Common myeloid progenitor, CD34-positive (primary cell): ENCODE results near the gene SLC35G1.
A peak's percentile ranks its signal among the peaks of the same experiment; 100 is the strongest.

Source experiments
- CTCF ChIA-PET: fragments of 350-600 bp; sonication (Branson Sonifier 250); formaldehyde crosslinking; loops from one replicate; lab custom pipeline; 2021; ENCODE audit warnings: antibody characterized with exemption; lab: Charles Lee
- POLR2A ChIA-PET: fragments of 350-600 bp; sonication (Branson Sonifier 250); formaldehyde crosslinking; loops from one replicate; lab custom pipeline; 2021; ENCODE audit warnings: antibody characterized with exemption; lab: Charles Lee
- DNase-seq, 3 donors: peaks; one replicate each; pipeline versions ENCODE4 v3.0.0 to v3.0.0-alpha.2; 2013
- H3K27ac ChIP-seq, 2 experiments: 1 replicate in 1 of 2; 2 replicates in 1 of 2; pipeline ENCODE4 v1.7.0; 2013; ENCODE audit warnings: inconsistent platforms in 2 of 2, low read length in 2 of 2, mild to moderate bottlenecking in 2 of 2, low read depth in 1 of 2, moderate library complexity in 1 of 2; ENCODE audit not compliant: severe bottlenecking in 2 of 2, insufficient read depth in 1 of 2, poor library complexity in 1 of 2
- H3K27me3 ChIP-seq, 5 experiments: replicated peaks in 2 of 5; 1 replicate in 3 of 5; 2 replicates in 2 of 5; pipeline versions ENCODE4 v1.6.1 to v1.7.0; 2013; ENCODE audit warnings: low read length in 4 of 5, mild to moderate bottlenecking in 2 of 5, moderate library complexity in 2 of 5, inconsistent platforms in 1 of 5; ENCODE audit not compliant: insufficient read depth in 5 of 5, control insufficient read depth in 4 of 5
- H3K36me3 ChIP-seq, 4 experiments: 1 replicate in 2 of 4; 2 replicates in 2 of 4; pipeline versions ENCODE4 v1.6.1 to v1.7.0; 2013; ENCODE audit warnings: low read length in 3 of 4, control low read depth in 1 of 4, mild to moderate bottlenecking in 1 of 4; ENCODE audit not compliant: control insufficient read depth in 4 of 4, insufficient read depth in 4 of 4
- H3K4me1 ChIP-seq, 4 experiments: 1 replicate in 3 of 4; 2 replicates in 1 of 4; pipeline versions ENCODE4 v1.6.1 to v1.7.1; 2013; ENCODE audit warnings: low read length in 3 of 4, mild to moderate bottlenecking in 3 of 4, control low read depth in 1 of 4, inconsistent platforms in 1 of 4, moderate library complexity in 1 of 4; ENCODE audit not compliant: control insufficient read depth in 4 of 4, insufficient read depth in 4 of 4; ENCODE audit errors: control extremely low read depth in 1 of 4
- H3K4me3 ChIP-seq, 7 experiments: 1 replicate in 4 of 7; 2 replicates in 3 of 7; pipeline versions ENCODE4 v1.5.1 to v1.7.0; 2013; ENCODE audit warnings: mild to moderate bottlenecking in 7 of 7, low read length in 6 of 7, moderate library complexity in 6 of 7, inconsistent platforms in 2 of 7, low read depth in 2 of 7, control low read depth in 1 of 7; ENCODE audit not compliant: insufficient read depth in 4 of 7, control insufficient read depth in 1 of 7; ENCODE audit errors: extremely low read depth in 1 of 7
- H3K9me3 ChIP-seq, 5 experiments: 1 replicate in 4 of 5; 2 replicates in 1 of 5; pipeline versions ENCODE4 v1.6.1 to v1.7.1; 2013; ENCODE audit warnings: low read length in 4 of 5, mild to moderate bottlenecking in 2 of 5, inconsistent platforms in 1 of 5, low read depth in 1 of 5, moderate library complexity in 1 of 5; ENCODE audit not compliant: control insufficient read depth in 4 of 5, insufficient read depth in 2 of 5; ENCODE audit errors: control extremely low read depth in 1 of 5
- WGBS: methylation state at CpG from one replicate; pipeline ENCODE4 v1.1.5; 2013; ENCODE audit not compliant: insufficient coverage; 5-methylcytosine and 5-hydroxymethylcytosine counted together

Gene SLC35G1

GRCh38 chr10:93871671-93872204, 22.0 kb upstream of the SLC35G1 start:
- ChIA-PET CTCF (interaction anchor here (0.8 to 3.0 kb wide), 2 partner anchors 13 to 58 kb away, joined by 3 to 12 read pairs; no protein-coding TSS in a partner anchor), POLR2A (no interaction called here)
- Histone ChIP-seq H3K27me3 (peaks cover 0 to 2% (median 0%) of the 10 kb centered on the region in 5 experiments), H3K36me3 (no peaks in the 10 kb centered on the region), H3K9me3 (no peaks in the 10 kb centered on the region), H3K27ac (no peak overlapping the region), H3K4me1 (no peaks in the 10 kb centered on the region), H3K4me3 (no peak overlapping the region)
- DNase-seq = no peak
- WGBS = 100% methylated on average over 1 of the region's 2 CpGs

GRCh38 chr10:93872375-93873158, 21.2 kb upstream of the SLC35G1 start:
- 89% methylated on average over 1 of the region's 2 CpGs for WGBS
- Histone ChIP-seq H3K27ac (no peak overlapping the region), H3K4me3 (no peak overlapping the region), H3K4me1 (no peaks in the 10 kb centered on the region), H3K27me3 (no peaks in the 10 kb centered on the region), H3K9me3 (no peaks in the 10 kb centered on the region), H3K36me3 (no peaks in the 10 kb centered on the region)
- ChIA-PET POLR2A (no interaction called here), CTCF (interaction anchor here (1.4 kb wide), 1 partner anchor 13 kb away, joined by 4 read pairs; no protein-coding TSS in a partner anchor)
- no peak for DNase-seq

GRCh38 chr10:93873420-93874115, 20.2 kb upstream of the SLC35G1 start:
- Histone ChIP-seq H3K4me1 (no peaks in the 10 kb centered on the region), H3K36me3 (no peaks in the 10 kb centered on the region), H3K27ac (no peak overlapping the region), H3K27me3 (no peaks in the 10 kb centered on the region), H3K9me3 (no peaks in the 10 kb centered on the region), H3K4me3 (no peak overlapping the region)
- POLR2A ChIA-PET = no interaction called here
- CTCF ChIA-PET = interaction anchor here (1.0 to 1.4 kb wide), 3 partner anchors 12 to 58 kb away, joined by 3 to 4 read pairs (median 4); no protein-coding TSS in a partner anchor
- DNase-seq = peak; percentile 43 to 83 (median 81)
- 40% methylated on average over 2 of the region's 6 CpGs for WGBS

GRCh38 chr10:93874309-93875031, 19.3 kb upstream of the SLC35G1 start:
- CTCF ChIA-PET = interaction anchor here (1.4 kb wide), 2 partner anchors 12 to 59 kb away, joined by 4 read pairs; no protein-coding TSS in a partner anchor
- Histone ChIP-seq H3K27ac (no peak overlapping the region), H3K4me1 (no peaks in the 10 kb centered on the region), H3K4me3 (no peak overlapping the region), H3K9me3 (no peaks in the 10 kb centered on the region), H3K36me3 (no peaks in the 10 kb centered on the region), H3K27me3 (no peaks in the 10 kb centered on the region)
- DNase-seq = no peak
- 80% methylated on average over 1 of the region's 3 CpGs for WGBS
- POLR2A ChIA-PET = no interaction called here

- no peak for DNase-seq
- WGBS = no CpG with 5 or more reads among the region's 2 CpGs
- CTCF ChIA-PET = interaction anchor here (1.4 kb wide), 1 partner anchor 59 kb away, joined by 4 read pairs; no protein-coding TSS in a partner anchor
- H3K36me3 ChIP-seq = no peaks in the 10 kb centered on the region
- POLR2A ChIA-PET = no interaction called here
- H3K4me3 ChIP-seq = no peak overlapping the region
- H3K27me3 ChIP-seq = no peaks in the 10 kb centered on the region
- no peak overlapping the region for H3K27ac ChIP-seq
- no peaks in the 10 kb centered on the region for H3K4me1 ChIP-seq
- H3K9me3 ChIP-seq = no peaks in the 10 kb centered on the region
These were observed 18.8 kb upstream of the SLC35G1 start for GRCh38 chr10:93875032-93875358.

GRCh38 chr10:93876381-93876780, 17.4 kb upstream of the SLC35G1 start:
- no peak for DNase-seq
- POLR2A ChIA-PET = no interaction called here
- H3K27ac ChIP-seq = no peak overlapping the region
- H3K27me3 ChIP-seq = no peaks in the 10 kb centered on the region
- no peaks in the 10 kb centered on the region for H3K9me3 ChIP-seq
- H3K36me3 ChIP-seq = no peaks in the 10 kb centered on the region
- no peak overlapping the region for H3K4me3 ChIP-seq
- H3K4me1 ChIP-seq = no peaks in the 10 kb centered on the region
- CTCF ChIA-PET = no interaction called here
